Lung (tissue), 12 donors: ENCODE data around the gene YEATS2. TPM values are rescaled to one million over a fixed set of nuclear protein-coding genes. Genes with fewer than 3 reads are reported as not detected.

ENCODE experiments used
- ATAC-seq: fragments of 200-7000 bp; cut with Tn5 transposase; one replicate; pipeline ENCODE4 v1.9.1; 2020; ENCODE audit warnings: moderate number of reproducible peaks; ENCODE audit not compliant: insufficient read depth, low FRiP score
- DNase-seq, 3 donors: peaks; one replicate each; pipeline ENCODE4 v3.0.0-alpha.2; 2013 to 2017
- H3K27ac ChIP-seq, 2 donors: one replicate each; pipeline ENCODE4 v1.5.1; 2013; ENCODE audit warnings: mild to moderate bottlenecking in 2 of 2, moderate library complexity in 2 of 2, control low read depth in 1 of 2, inconsistent platforms in 1 of 2, low read depth in 1 of 2, low read length in 1 of 2
- H3K27me3 ChIP-seq, 3 donors: one replicate each; pipeline ENCODE4 v1.5.1; 2013; ENCODE audit warnings: low read length in 2 of 3; ENCODE audit not compliant: control insufficient read depth in 3 of 3, insufficient read depth in 3 of 3
- H3K36me3 ChIP-seq, 4 donors: one replicate each; pipeline ENCODE4 v1.5.1; 2013; ENCODE audit warnings: low read length in 4 of 4, mild to moderate bottlenecking in 1 of 4, moderate library complexity in 1 of 4; ENCODE audit not compliant: control insufficient read depth in 4 of 4, insufficient read depth in 4 of 4
- H3K4me1 ChIP-seq, 5 donors: one replicate each; pipeline ENCODE4 v1.5.1; 2013; ENCODE audit warnings: low read length in 5 of 5, mild to moderate bottlenecking in 2 of 5, moderate library complexity in 1 of 5; ENCODE audit not compliant: control insufficient read depth in 5 of 5, insufficient read depth in 5 of 5
- H3K4me3 ChIP-seq: one replicate; pipeline ENCODE4 v1.5.1; 2013; ENCODE audit warnings: mild to moderate bottlenecking, control low read depth, moderate library complexity
- H3K9ac ChIP-seq, 2 donors: one replicate each; pipeline ENCODE4 v1.5.1; 2013; ENCODE audit warnings: low read length in 2 of 2, control low read depth in 1 of 2; ENCODE audit not compliant: insufficient read depth in 1 of 2
- H3K9me3 ChIP-seq, 4 donors: one replicate each; pipeline ENCODE4 v1.5.1; 2013; ENCODE audit warnings: low read length in 3 of 4, mild to moderate bottlenecking in 1 of 4, moderate library complexity in 1 of 4; ENCODE audit not compliant: control insufficient read depth in 4 of 4, insufficient read depth in 3 of 4
- CTCF ChIP-seq: IDR thresholded peaks from 2 replicates; pipeline ENCODE4 v1.5.1; 2012; ENCODE audit warnings: mild to moderate bottlenecking; ENCODE audit errors: control extremely low read depth, extremely low read depth
- WGBS, 2 donors: extraction: QIAGEN DNeasy Blood & Tissue Kit; methylation state at CpG; one replicate each; pipeline ENCODE4 v1.1.7; 2013; 5-methylcytosine and 5-hydroxymethylcytosine counted together
- polyA plus RNA-seq, 2 donors: library from polyadenylated mRNA; stranded (reverse); fragments of 200-250 nt; gene quantifications; one replicate each; pipeline ENCODE4 v1.2.1, GENCODE V29; 2013
- total RNA-seq, 2 donors: library from RNA; depleted of rRNA in 1 of 2; stranded (reverse); fragments of >200 nt in 1 of 2; gene quantifications; one replicate each; pipeline ENCODE4 v1.2.1, GENCODE V29; 2014 to 2021
- donor health status: control.
- donor health status: control.
- donor health status: Bipolar disorder and iron deficiency.
- donor health status: healthy.
- donor health status: DM: yes; HTN: yes; CAD: no.

The YEATS2 gene
- total and polyA plus RNA-seq, 4 donors: 9.6 to 42.9 (median 18.9) TPM

- WGBS, 2 donors: 0 to 1% methylated on average over 13 of the region's 13 CpGs
- Histone ChIP-seq H3K9ac (peak overlapping the region; percentile 77 to 85), H3K4me1 (peaks cover 3 to 21% (median 8%) of the 10 kb centered on the region in 5 donors), H3K4me3 (peak overlapping the region; percentile 91), H3K27me3 (no peaks in the 10 kb centered on the region), H3K27ac (peak overlapping the region; percentile 91 to 95), H3K9me3 (no peaks in the 10 kb centered on the region), H3K36me3 (no peaks in the 10 kb centered on the region)
- DNase-seq (peak; percentile 43 to 64 (median 57)), ATAC-seq (peak; percentile 49)
- TF ChIP-seq CTCF: no peak
Observed at GRCh38 chr3:183698318-183698751, 738 bp downstream of the YEATS2 start.

- Histone ChIP-seq H3K36me3 (no peaks in the 10 kb centered on the region), H3K4me1 (peaks cover 3 to 21% (median 8%) of the 10 kb centered on the region in 5 donors), H3K27ac (peak overlapping the region; percentile 22 to 71), H3K9ac (peak overlapping the region; percentile 77 to 85), H3K4me3 (no peak overlapping the region), H3K27me3 (no peaks in the 10 kb centered on the region), H3K9me3 (no peaks in the 10 kb centered on the region)
- TF ChIP-seq CTCF: no peak
- ATAC-seq (no peak), DNase-seq (peak in 2 of 3 donors; percentile 50 to 62)
- 1 to 3% methylated on average over 9 of the region's 9 CpGs for WGBS, 2 donors
Observed at GRCh38 chr3:183698756-183699155, 1.2 kb downstream of the YEATS2 start.

- Histone ChIP-seq H3K9ac (peak overlapping the region; percentile 77 to 85), H3K27ac (peak overlapping the region in 1 of 2 donors; percentile 52), H3K9me3 (no peaks in the 10 kb centered on the region), H3K4me3 (no peak overlapping the region), H3K4me1 (peaks cover 1 to 21% (median 8%) of the 10 kb centered on the region in 5 donors), H3K27me3 (no peaks in the 10 kb centered on the region), H3K36me3 (no peaks in the 10 kb centered on the region)
- WGBS, 2 donors: 50 to 54% methylated on average over 13 of the region's 13 CpGs
- no peak for ATAC-seq
- peak in 1 of 3 donors; percentile 18 for DNase-seq
- TF ChIP-seq CTCF: no peak
Observed at GRCh38 chr3:183699238-183699947, 1.8 kb downstream of the YEATS2 start.
